ENCODE measurements around the gene PLEKHG3. TPM values are rescaled to one million over a fixed set of nuclear protein-coding genes. Genes with fewer than 3 reads are reported as not detected.
"Not testable (repeated sequence)": the region's sequence is repeated elsewhere in the genome, so short reads cannot be mapped to it uniquely, and the experiment has no call there.

PLEKHG3 gene
- total RNA-seq, 1 donor, result 11.2 TPM

DNA sequence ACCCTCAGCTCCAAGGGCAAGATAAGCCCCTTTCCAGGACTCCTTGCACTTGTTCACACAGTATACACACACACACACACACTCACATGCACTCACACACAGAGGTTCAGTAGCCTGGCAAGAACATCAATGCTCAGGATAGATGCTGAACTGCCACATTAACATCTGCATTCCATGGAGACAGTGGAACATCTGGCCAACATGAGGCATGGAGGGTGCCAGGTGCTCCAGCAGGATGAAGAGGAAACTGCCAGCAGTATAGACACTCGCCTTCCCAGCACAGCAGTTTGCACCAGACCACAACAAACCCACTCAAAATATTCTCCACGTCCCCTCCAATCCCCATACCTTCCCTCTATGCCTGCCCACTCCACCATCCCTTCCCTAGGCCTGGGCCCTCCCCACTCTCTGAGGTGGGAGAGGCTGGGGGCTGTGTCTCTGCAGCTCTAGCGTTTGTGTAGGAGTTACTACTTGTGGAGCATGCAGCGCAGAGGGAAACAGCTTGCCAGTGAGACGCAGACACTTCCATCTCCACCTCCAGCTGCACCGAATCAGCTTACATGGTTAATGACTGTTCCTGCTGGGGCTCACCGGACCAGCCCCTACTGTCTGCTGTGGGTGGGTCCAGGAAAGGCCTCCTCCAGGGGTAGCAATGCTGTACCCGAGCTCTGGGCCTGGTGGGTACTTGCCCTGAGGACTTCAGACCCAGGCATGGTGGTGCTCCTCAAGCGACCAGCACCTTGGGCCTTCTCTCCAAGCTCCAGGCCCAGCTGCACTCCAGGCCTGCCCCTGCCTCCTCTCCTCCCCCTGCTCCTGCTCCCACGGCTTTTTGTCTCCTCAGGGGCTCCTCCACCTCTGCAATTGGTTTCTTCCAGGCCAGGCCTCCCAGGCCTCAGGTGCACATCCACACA, 18.6 kb upstream of the PLEKHG3 start:
- TF ChIP-seq CTCF (IDR thresholded peaks at IDR 0.05; ENCODE audit: insufficient read depth, low read depth, low read length), result no peak
- no peak for DNase-seq (ENCODE audit: low read depth)
- no peak overlapping the region for H3K4me3 ChIP-seq (ENCODE audit: low read depth, low read length)

- TF ChIP-seq CTCF (IDR thresholded peaks at IDR 0.05; ENCODE audit: insufficient read depth, low read depth, low read length), result no peak
- DNase-seq (ENCODE audit: low read depth), result no peak
- no peak overlapping the region for H3K4me3 ChIP-seq (ENCODE audit: low read depth, low read length)
Measured at GRCh38 chr14:64686282-64686615, 18.0 kb upstream of the PLEKHG3 start.

- H3K4me3 ChIP-seq (ENCODE audit: low read depth, low read length), result no peak overlapping the region
- DNase-seq (ENCODE audit: low read depth), result no peak
- no peak for TF ChIP-seq CTCF (IDR thresholded peaks at IDR 0.05; ENCODE audit: insufficient read depth, low read depth, low read length)
Measured at GRCh38 chr14:64688031-64688430, 16.2 kb upstream of the PLEKHG3 start.

DNA sequence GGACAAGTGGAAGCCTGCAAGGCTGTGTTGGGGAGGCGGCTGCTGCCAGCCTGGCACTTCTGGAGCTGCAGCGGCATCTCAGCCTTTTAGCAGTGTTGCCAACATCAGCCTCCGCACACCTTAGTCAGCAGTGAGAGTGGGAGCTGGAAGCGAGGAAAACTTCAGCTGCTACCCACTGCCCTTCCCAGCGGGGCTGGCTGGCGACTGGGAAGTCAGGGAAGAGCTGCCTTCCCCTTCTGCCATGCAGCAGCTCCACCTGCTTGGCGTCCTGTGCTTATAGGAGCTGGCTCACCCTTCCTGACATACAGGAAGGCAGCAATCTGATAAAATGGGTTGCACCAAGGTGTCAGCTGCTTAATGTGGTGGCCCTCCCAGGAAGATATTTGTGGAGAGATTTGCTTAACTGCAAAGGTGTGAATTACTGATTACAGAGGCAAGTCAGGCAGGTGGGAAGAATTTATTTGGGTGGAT, 15.4 kb upstream of the PLEKHG3 start:
- H3K4me3 ChIP-seq (ENCODE audit: low read depth, low read length), result no peak overlapping the region
- DNase-seq (ENCODE audit: low read depth), result no peak
- TF ChIP-seq CTCF (IDR thresholded peaks at IDR 0.05; ENCODE audit: insufficient read depth, low read depth, low read length), result no peak

DNA sequence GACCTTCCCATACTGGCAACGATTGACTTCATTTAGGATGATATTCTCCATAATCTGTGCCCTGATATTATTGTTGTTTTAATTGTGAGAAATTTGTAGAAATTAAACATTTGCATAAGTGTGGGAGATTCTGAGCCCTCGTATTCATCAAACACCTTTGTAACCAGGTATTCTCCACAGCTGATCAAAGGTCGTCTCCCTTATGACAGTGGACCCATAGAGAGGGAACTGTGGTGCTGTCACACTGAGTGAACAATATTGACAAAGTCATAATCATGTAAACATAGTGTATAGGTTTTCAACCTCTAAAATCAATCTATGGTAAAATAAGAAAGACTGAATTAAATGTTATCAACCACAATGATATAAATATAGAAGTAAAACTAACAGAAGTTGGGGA, 14.9 kb upstream of the PLEKHG3 start:
- H3K4me3 ChIP-seq (ENCODE audit: low read depth, low read length), result no peak overlapping the region
- TF ChIP-seq CTCF (IDR thresholded peaks at IDR 0.05; ENCODE audit: insufficient read depth, low read depth, low read length), result no peak
- DNase-seq (ENCODE audit: low read depth), result no peak

DNA sequence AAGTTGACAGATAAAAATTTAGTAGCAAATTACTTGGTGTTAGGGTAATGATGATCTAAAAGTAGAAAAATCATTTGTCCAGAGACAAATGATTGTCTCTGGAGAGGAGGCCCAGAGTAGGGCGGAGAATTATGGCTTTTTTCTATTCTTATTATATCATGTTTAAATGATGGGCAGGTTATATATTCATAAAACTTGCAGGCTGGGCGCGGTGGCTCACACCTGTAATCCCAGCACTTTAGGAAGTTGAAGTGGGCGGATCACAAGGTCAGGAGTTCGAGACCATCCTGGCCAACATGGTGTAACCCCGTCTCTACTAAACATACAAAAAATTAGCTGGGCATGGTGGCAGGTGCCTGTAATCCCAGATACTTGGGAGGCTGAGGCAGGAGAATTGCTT, 13.6 kb upstream of the PLEKHG3 start:
- H3K4me3 ChIP-seq (ENCODE audit: low read depth, low read length), result not testable (repeated sequence)

DNA sequence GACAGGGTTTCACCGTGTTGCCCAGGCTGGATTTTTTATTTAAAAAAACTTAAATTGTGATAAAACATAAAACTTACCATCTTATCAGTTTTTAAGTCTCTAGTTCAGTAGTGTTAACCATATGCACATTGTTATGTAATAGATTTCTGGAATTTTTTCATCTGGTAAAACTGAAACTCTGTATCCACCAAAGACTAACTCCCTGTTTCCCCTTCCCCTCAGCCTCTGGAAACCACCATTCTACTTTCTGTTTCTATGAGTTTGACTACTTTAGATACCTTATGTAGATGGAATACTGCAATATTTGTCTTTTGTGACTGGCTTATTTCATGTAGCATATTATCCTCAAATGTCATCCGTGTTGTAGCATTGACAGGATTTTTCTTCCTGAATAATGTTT, 12.8 kb upstream of the PLEKHG3 start:
- no peak for TF ChIP-seq CTCF (IDR thresholded peaks at IDR 0.05; ENCODE audit: insufficient read depth, low read depth, low read length)
- DNase-seq (ENCODE audit: low read depth), result no peak
- H3K4me3 ChIP-seq (ENCODE audit: low read depth, low read length), result no peak overlapping the region

More for the DNA sequence above, 13.6 kb upstream of the PLEKHG3 start:
- not testable (repeated sequence) for DNase-seq (ENCODE audit: low read depth)
